BE2C (cell line): ENCODE measurements around the gene NLGN1.

Experiments
- DNase-seq: peaks from one replicate; pipeline ENCODE4 v3.0.0-alpha.2; 2020
- H3K27me3 ChIP-seq: fragments of 250-450 bp; sonication (Bioruptor Pico); 2 replicates; pipeline ENCODE4 v1.5.1; 2020; ENCODE audit warnings: mild to moderate bottlenecking
- H3K36me3 ChIP-seq: fragments of 250-450 bp; sonication (Bioruptor Pico); 2 replicates; pipeline ENCODE4 v1.5.1; 2020; ENCODE audit warnings: mild to moderate bottlenecking
- H3K4me1 ChIP-seq: fragments of 250-450 bp; sonication (Bioruptor Pico); 2 replicates; pipeline ENCODE4 v1.5.1; 2020
- H3K4me3 ChIP-seq: 2 replicates; pipeline ENCODE4 v1.5.1; 2011; ENCODE audit warnings: low read depth, low read length
- H3K9me3 ChIP-seq: fragments of 250-450 bp; sonication (Bioruptor Pico); 2 replicates; pipeline ENCODE4 v1.5.1; 2020
- CTCF ChIP-seq: IDR thresholded peaks from 2 replicates; pipeline ENCODE4 v1.5.1; 2012; ENCODE audit warnings: mild to moderate bottlenecking, low read depth, low read length

NLGN1 gene

GRCh38 chr3:173796405-173796804, 398.9 kb downstream of the NLGN1 start:
- no peak for DNase-seq
- H3K4me1 ChIP-seq = no peaks in the 10 kb centered on the region
- TF ChIP-seq CTCF = no peak
- no peaks in the 10 kb centered on the region for H3K27me3 ChIP-seq
- H3K9me3 ChIP-seq = no peaks in the 10 kb centered on the region
- H3K4me3 ChIP-seq = no peak overlapping the region
- no peaks in the 10 kb centered on the region for H3K36me3 ChIP-seq

- H3K4me1 ChIP-seq = no peaks in the 10 kb centered on the region
- H3K4me3 ChIP-seq = no peak overlapping the region
- no peaks in the 10 kb centered on the region for H3K27me3 ChIP-seq
- no peaks in the 10 kb centered on the region for H3K36me3 ChIP-seq
- H3K9me3 ChIP-seq = no peaks in the 10 kb centered on the region
- no peak for TF ChIP-seq CTCF
- DNase-seq = no peak
These were observed 399.3 kb downstream of the NLGN1 start for GRCh38 chr3:173796890-173797289.

GRCh38 chr3:173799060-173799816, 401.7 kb downstream of the NLGN1 start:
- no peak for DNase-seq
- no peak for TF ChIP-seq CTCF
- H3K27me3 ChIP-seq = no peaks in the 10 kb centered on the region
- H3K9me3 ChIP-seq = no peaks in the 10 kb centered on the region
- no peak overlapping the region for H3K4me3 ChIP-seq
- H3K4me1 ChIP-seq = no peaks in the 10 kb centered on the region
- H3K36me3 ChIP-seq = no peaks in the 10 kb centered on the region

- Histone ChIP-seq H3K4me3 (no peak overlapping the region), H3K27me3 (no peaks in the 10 kb centered on the region), H3K36me3 (no peaks in the 10 kb centered on the region), H3K9me3 (no peaks in the 10 kb centered on the region), H3K4me1 (no peaks in the 10 kb centered on the region)
- TF ChIP-seq CTCF = no peak
- no peak for DNase-seq
These were observed 402.6 kb downstream of the NLGN1 start for GRCh38 chr3:173800154-173800553.

- DNase-seq = no peak
- TF ChIP-seq CTCF = no peak
- Histone ChIP-seq H3K4me1 (no peaks in the 10 kb centered on the region), H3K4me3 (no peak overlapping the region), H3K9me3 (no peaks in the 10 kb centered on the region), H3K27me3 (no peaks in the 10 kb centered on the region), H3K36me3 (no peaks in the 10 kb centered on the region)
These were observed 417.3 kb downstream of the NLGN1 start for GRCh38 chr3:173814809-173815208.

- Histone ChIP-seq H3K4me1 (no peaks in the 10 kb centered on the region), H3K27me3 (no peaks in the 10 kb centered on the region), H3K4me3 (no peak overlapping the region), H3K36me3 (no peaks in the 10 kb centered on the region), H3K9me3 (no peaks in the 10 kb centered on the region)
- TF ChIP-seq CTCF = no peak
- no peak for DNase-seq
These were observed 421.8 kb downstream of the NLGN1 start for GRCh38 chr3:173819368-173819767.
